A673 (cell line): Measurements from ENCODE around the gene MKKS. TPM values are rescaled to one million over a fixed set of nuclear protein-coding genes. Genes with fewer than 3 reads are reported as not detected.
A peak's percentile ranks its signal among the peaks of the same experiment; 100 is the strongest.

Experiments used
- BruUV-seq: library from RNA; stranded (reverse); fragments of 400-500 nt; replicated peaks from 2 replicates; lab custom pipeline; 2021; lab: Mats Ljungman, UMichigan
- CTCF ChIA-PET: fragments of 300-600 bp; sonication (Branson Sonifier 250); formaldehyde crosslinking; loops from one replicate; lab custom pipeline; 2022; ENCODE audit warnings: antibody characterized with exemption; lab: Charles Lee
- POLR2A ChIA-PET: fragments of 300-600 bp; sonication (Branson Sonifier 250); formaldehyde crosslinking; loops from one replicate; lab custom pipeline; 2022; ENCODE audit warnings: antibody characterized with exemption; ENCODE audit not compliant: low non-redundant PET; lab: Charles Lee
- DNase-seq: peaks from one replicate; pipeline ENCODE4 v3.0.0-alpha.2; 2015; ENCODE audit warnings: low spot score
- H3K27ac ChIP-seq: fragments of 200-600 bp; sonication (generic); 2 replicates; pipeline ENCODE4 v1.5.1; 2016; ENCODE audit warnings: mixed run types, low read depth, mild to moderate bottlenecking, mixed read lengths, antibody characterized with exemption, low read length; ENCODE audit not compliant: poor library complexity, severe bottlenecking
- H3K27me3 ChIP-seq: fragments of 200-600 bp; sonication (generic); replicated peaks from 2 replicates; pipeline ENCODE4 v1.6.1; 2017; ENCODE audit warnings: mixed run types, low read depth, mild to moderate bottlenecking, mixed read lengths, antibody characterized with exemption, low read length; ENCODE audit not compliant: insufficient read depth, poor library complexity
- H3K36me3 ChIP-seq: fragments of 200-600 bp; sonication (generic); 2 replicates; pipeline ENCODE4 v1.6.1; 2016; ENCODE audit warnings: mixed run types, mild to moderate bottlenecking, mixed read lengths, antibody characterized with exemption, low read length; ENCODE audit not compliant: insufficient read depth, poor library complexity, severe bottlenecking
- H3K4me1 ChIP-seq: fragments of 200-600 bp; sonication (generic); 2 replicates; pipeline ENCODE4 v1.6.1; 2017; ENCODE audit warnings: mixed run types, mild to moderate bottlenecking, mixed read lengths, antibody characterized with exemption, low read length; ENCODE audit not compliant: insufficient read depth, poor library complexity, severe bottlenecking
- H3K4me3 ChIP-seq: fragments of 200-600 bp; sonication (generic); 2 replicates; pipeline ENCODE4 v1.5.1; 2016; ENCODE audit warnings: low read depth, mixed run types, mild to moderate bottlenecking, mixed read lengths, low read length; ENCODE audit not compliant: poor library complexity, severe bottlenecking
- H3K9me3 ChIP-seq: fragments of 200-600 bp; sonication (generic); 2 replicates; pipeline ENCODE4 v1.6.1; 2016; ENCODE audit warnings: mixed run types, low read depth, mild to moderate bottlenecking, mixed read lengths, antibody characterized with exemption, low read length; ENCODE audit not compliant: poor library complexity, severe bottlenecking
- EZH2 ChIP-seq: fragments of 200-600 bp; sonication (generic); IDR thresholded peaks from 2 replicates; pipeline ENCODE4 v1.6.1; 2017; ENCODE audit warnings: borderline replicate concordance, low read depth, mild to moderate bottlenecking, mixed read lengths, antibody characterized with exemption, low read length; ENCODE audit not compliant: poor library complexity, severe bottlenecking
- intact Hi-C: fragments of 100-400 bp; cut with micrococcal nuclease; formaldehyde crosslinking; loops from one replicate; pipeline ENCODE4 v1.10.0; 2022; ENCODE audit not compliant: unreplicated experiment
- total RNA-seq: library from RNA; stranded (reverse); gene quantifications from 2 replicates; pipeline ENCODE4 v1.2.3, GENCODE V29; 2021
- TF ChIP-seq, protein P1 (sequence below): fragments of 300-800, 200-600 bp; sonication (generic); conservative IDR thresholded peaks from 2 replicates; pipeline ENCODE4 v1.5.1; 2017; ENCODE audit warnings: low read depth, mild to moderate bottlenecking, antibody characterized with exemption, low read length, moderate library complexity, mixed read lengths

The MKKS gene
- total RNA-seq, 1 experiment from 2014 or later: 31.9 TPM

DNA sequence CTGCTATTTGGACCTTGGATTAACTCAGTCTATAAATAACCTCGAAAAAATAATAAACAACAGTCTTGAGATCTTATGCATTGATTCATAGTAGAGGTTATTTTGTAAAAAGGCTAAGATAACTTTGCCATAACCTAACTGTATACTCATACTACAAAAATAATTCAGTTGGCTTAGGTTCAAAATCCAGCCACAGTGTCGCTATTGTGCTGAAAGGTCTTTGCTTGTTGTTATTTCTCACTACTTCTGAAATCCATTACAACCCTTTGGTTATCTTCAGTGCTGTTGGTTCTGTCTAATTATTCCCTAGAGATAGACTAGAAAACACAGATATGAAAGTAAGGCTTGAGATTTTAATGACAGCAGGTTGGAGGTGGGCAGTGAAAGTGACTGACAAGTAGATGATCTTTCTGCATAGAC, 74.4 kb downstream of the MKKS start:
- no peak for DNase-seq
- H3K9me3 ChIP-seq: no peaks in the 10 kb centered on the region
- intact Hi-C loops: loop anchor here (2.0 kb wide), 1 partner anchor 381 kb away; no protein-coding TSS in a partner anchor
- H3K27me3 ChIP-seq: no peaks in the 10 kb centered on the region
- no peaks in the 10 kb centered on the region for H3K4me1 ChIP-seq
- no TSS peak for BruUV-seq
- H3K4me3 ChIP-seq: no peak overlapping the region
- H3K36me3 ChIP-seq: no peaks in the 10 kb centered on the region
- TF ChIP-seq EZH2: no peak
- TF ChIP-seq, protein P1, sequence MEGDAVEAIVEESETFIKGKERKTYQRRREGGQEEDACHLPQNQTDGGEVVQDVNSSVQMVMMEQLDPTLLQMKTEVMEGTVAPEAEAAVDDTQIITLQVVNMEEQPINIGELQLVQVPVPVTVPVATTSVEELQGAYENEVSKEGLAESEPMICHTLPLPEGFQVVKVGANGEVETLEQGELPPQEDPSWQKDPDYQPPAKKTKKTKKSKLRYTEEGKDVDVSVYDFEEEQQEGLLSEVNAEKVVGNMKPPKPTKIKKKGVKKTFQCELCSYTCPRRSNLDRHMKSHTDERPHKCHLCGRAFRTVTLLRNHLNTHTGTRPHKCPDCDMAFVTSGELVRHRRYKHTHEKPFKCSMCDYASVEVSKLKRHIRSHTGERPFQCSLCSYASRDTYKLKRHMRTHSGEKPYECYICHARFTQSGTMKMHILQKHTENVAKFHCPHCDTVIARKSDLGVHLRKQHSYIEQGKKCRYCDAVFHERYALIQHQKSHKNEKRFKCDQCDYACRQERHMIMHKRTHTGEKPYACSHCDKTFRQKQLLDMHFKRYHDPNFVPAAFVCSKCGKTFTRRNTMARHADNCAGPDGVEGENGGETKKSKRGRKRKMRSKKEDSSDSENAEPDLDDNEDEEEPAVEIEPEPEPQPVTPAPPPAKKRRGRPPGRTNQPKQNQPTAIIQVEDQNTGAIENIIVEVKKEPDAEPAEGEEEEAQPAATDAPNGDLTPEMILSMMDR: no peak
- CTCF ChIA-PET: no interaction called here
- no peak overlapping the region for H3K27ac ChIP-seq
- POLR2A ChIA-PET: no interaction called here

DNA sequence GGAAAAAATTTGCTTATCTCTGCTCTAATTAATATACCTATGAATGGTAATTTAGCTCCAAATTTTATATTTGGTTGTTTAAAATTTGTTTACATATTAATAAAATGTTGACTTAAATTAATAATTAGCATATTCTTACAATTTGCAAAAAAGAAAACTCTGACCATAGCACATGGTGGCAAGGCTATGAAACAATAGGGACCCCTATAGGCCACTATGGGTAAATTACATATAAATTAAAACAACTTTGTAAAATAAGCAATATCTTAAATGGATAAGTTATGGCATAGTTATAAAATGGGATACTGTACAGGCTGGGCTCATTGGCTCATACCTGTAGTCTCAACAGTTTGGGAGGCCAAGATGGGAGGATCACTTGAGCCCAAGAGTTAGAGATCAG, 76.0 kb downstream of the MKKS start:
- H3K9me3 ChIP-seq: no peaks in the 10 kb centered on the region
- POLR2A ChIA-PET: no interaction called here
- no peaks in the 10 kb centered on the region for H3K36me3 ChIP-seq
- H3K27ac ChIP-seq: no peak overlapping the region
- DNase-seq: peak; percentile 28
- no peaks in the 10 kb centered on the region for H3K27me3 ChIP-seq
- no peak overlapping the region for H3K4me3 ChIP-seq
- TF ChIP-seq, protein P1: peak; percentile 73
- TF ChIP-seq EZH2: no peak
- CTCF ChIA-PET: interaction anchor here (0.7 kb wide), 1 partner anchor 9 kb away, joined by 3 read pairs; no protein-coding TSS in a partner anchor
- intact Hi-C loops: loop anchor here (2.0 kb wide), 1 partner anchor 379 kb away; no protein-coding TSS in a partner anchor
- H3K4me1 ChIP-seq: peaks cover 8% of the 10 kb centered on the region
- no TSS peak for BruUV-seq

DNA sequence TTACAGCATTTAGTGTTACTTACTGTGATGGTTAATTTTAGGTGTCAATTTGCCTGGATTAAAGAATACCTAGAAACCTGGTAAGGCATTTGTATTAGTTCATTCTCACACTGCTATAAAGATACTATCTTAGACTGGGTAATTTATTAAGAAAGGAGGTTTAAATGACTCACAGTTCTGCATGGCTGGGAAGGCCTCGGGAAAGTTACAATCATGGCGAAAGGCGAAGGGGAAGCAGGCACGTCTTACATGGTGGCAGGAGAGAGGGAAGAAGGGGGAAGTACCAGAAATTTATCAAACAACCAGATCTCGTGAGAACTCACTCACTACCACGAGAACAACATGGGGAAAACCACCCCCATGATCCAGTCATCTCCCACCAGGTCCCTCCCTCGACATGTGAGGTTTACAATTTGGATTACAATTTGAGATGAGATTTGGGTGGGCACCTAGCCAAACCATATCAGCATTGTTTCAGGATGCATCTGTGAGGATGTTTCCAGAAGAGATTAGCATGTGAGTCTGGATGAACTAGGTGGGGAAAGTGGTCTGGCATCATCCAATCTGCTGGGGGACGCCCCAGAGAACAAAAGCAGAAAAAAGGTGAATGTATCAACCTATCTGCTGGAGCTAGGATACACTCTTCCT, 76.8 kb downstream of the MKKS start:
- Histone ChIP-seq H3K4me1 (peaks cover 16% of the 10 kb centered on the region), H3K9me3 (no peaks in the 10 kb centered on the region), H3K36me3 (no peaks in the 10 kb centered on the region), H3K27me3 (no peaks in the 10 kb centered on the region), H3K27ac (no peak overlapping the region), H3K4me3 (no peak overlapping the region)
- no peak for TF ChIP-seq EZH2
- TF ChIP-seq, protein P1: no peak
- intact Hi-C loops: no loop called here
- BruUV-seq: no TSS peak
- ChIA-PET POLR2A (no interaction called here), CTCF (no interaction called here)
- no peak for DNase-seq
